Rectal smooth muscle tissue (tissue), 1 donor: ENCODE results near the gene LARGE1.

Experiments used
- H3K27ac ChIP-seq: one replicate; pipeline ENCODE4 v1.7.0; 2013; ENCODE audit warnings: low read depth, low read length, inconsistent platforms
- H3K27me3 ChIP-seq: one replicate; pipeline ENCODE4 v1.7.0; 2013; ENCODE audit warnings: low read length; ENCODE audit not compliant: control insufficient read depth, insufficient read depth
- H3K36me3 ChIP-seq: one replicate; pipeline ENCODE4 v1.7.0; 2013; ENCODE audit warnings: low read length; ENCODE audit not compliant: control insufficient read depth, insufficient read depth
- H3K4me1 ChIP-seq: one replicate; pipeline ENCODE4 v1.7.0; 2013; ENCODE audit warnings: low read length; ENCODE audit not compliant: control insufficient read depth, insufficient read depth
- H3K4me3 ChIP-seq: one replicate; pipeline ENCODE4 v1.7.0; 2013; ENCODE audit warnings: low read length
- H3K9ac ChIP-seq: one replicate; pipeline ENCODE4 v1.7.0; 2013; ENCODE audit warnings: low read length

The LARGE1 gene

GRCh38 chr22:33894036-33894435 is 26.2 kb downstream of the LARGE1 start:
- no peak overlapping the region for H3K9ac ChIP-seq
- no peaks in the 10 kb centered on the region for H3K36me3 ChIP-seq
- no peaks in the 10 kb centered on the region for H3K27me3 ChIP-seq
- peaks cover 2% of the 10 kb centered on the region for H3K4me1 ChIP-seq
- H3K27ac ChIP-seq: no peak overlapping the region
- no peak overlapping the region for H3K4me3 ChIP-seq

- H3K4me1 ChIP-seq: peaks cover 2% of the 10 kb centered on the region
- H3K9ac ChIP-seq: no peak overlapping the region
- H3K27me3 ChIP-seq: no peaks in the 10 kb centered on the region
- no peaks in the 10 kb centered on the region for H3K36me3 ChIP-seq
- H3K27ac ChIP-seq: no peak overlapping the region
- no peak overlapping the region for H3K4me3 ChIP-seq
These were observed 26.8 kb downstream of the LARGE1 start for GRCh38 chr22:33893512-33893911.

- Histone ChIP-seq H3K27ac (no peak overlapping the region), H3K27me3 (no peaks in the 10 kb centered on the region), H3K9ac (no peak overlapping the region), H3K4me1 (peaks cover under 1% of the 10 kb centered on the region), H3K4me3 (no peak overlapping the region), H3K36me3 (no peaks in the 10 kb centered on the region)
These were observed 28.3 kb downstream of the LARGE1 start for GRCh38 chr22:33891992-33892391.

GRCh38 chr22:33891455-33891854 is 28.8 kb downstream of the LARGE1 start:
- Histone ChIP-seq H3K4me3 (no peak overlapping the region), H3K27ac (no peak overlapping the region), H3K36me3 (no peaks in the 10 kb centered on the region), H3K4me1 (no peaks in the 10 kb centered on the region), H3K9ac (no peak overlapping the region), H3K27me3 (no peaks in the 10 kb centered on the region)

- Histone ChIP-seq H3K27me3 (no peaks in the 10 kb centered on the region), H3K36me3 (no peaks in the 10 kb centered on the region), H3K4me3 (no peak overlapping the region), H3K27ac (no peak overlapping the region), H3K9ac (no peak overlapping the region), H3K4me1 (no peaks in the 10 kb centered on the region)
These were observed 30.5 kb downstream of the LARGE1 start for GRCh38 chr22:33889748-33890147.

- Histone ChIP-seq H3K9ac (no peak overlapping the region), H3K36me3 (no peaks in the 10 kb centered on the region), H3K27ac (no peak overlapping the region), H3K27me3 (no peaks in the 10 kb centered on the region), H3K4me3 (no peak overlapping the region), H3K4me1 (no peaks in the 10 kb centered on the region)
These were observed 31.5 kb downstream of the LARGE1 start for GRCh38 chr22:33888821-33889220.

- Histone ChIP-seq H3K36me3 (no peaks in the 10 kb centered on the region), H3K4me3 (no peak overlapping the region), H3K27me3 (no peaks in the 10 kb centered on the region), H3K4me1 (no peaks in the 10 kb centered on the region), H3K9ac (no peak overlapping the region), H3K27ac (no peak overlapping the region)
These were observed 33.1 kb downstream of the LARGE1 start for GRCh38 chr22:33887173-33887572.

- H3K9ac ChIP-seq: no peak overlapping the region
- H3K27ac ChIP-seq: no peak overlapping the region
- H3K27me3 ChIP-seq: no peaks in the 10 kb centered on the region
- no peaks in the 10 kb centered on the region for H3K36me3 ChIP-seq
- no peaks in the 10 kb centered on the region for H3K4me1 ChIP-seq
- no peak overlapping the region for H3K4me3 ChIP-seq
These were observed 33.6 kb downstream of the LARGE1 start for GRCh38 chr22:33886696-33887095.

GRCh38 chr22:33884829-33885228 is 35.4 kb downstream of the LARGE1 start:
- Histone ChIP-seq H3K36me3 (no peaks in the 10 kb centered on the region), H3K4me3 (no peak overlapping the region), H3K4me1 (no peaks in the 10 kb centered on the region), H3K27me3 (no peaks in the 10 kb centered on the region), H3K9ac (no peak overlapping the region), H3K27ac (no peak overlapping the region)

- H3K27me3 ChIP-seq: no peaks in the 10 kb centered on the region
- H3K4me1 ChIP-seq: no peaks in the 10 kb centered on the region
- H3K36me3 ChIP-seq: no peaks in the 10 kb centered on the region
- H3K9ac ChIP-seq: no peak overlapping the region
- no peak overlapping the region for H3K4me3 ChIP-seq
- H3K27ac ChIP-seq: no peak overlapping the region
These were observed 36.1 kb downstream of the LARGE1 start for GRCh38 chr22:33883961-33884808.

- Histone ChIP-seq H3K4me1 (no peaks in the 10 kb centered on the region), H3K27ac (no peak overlapping the region), H3K9ac (no peak overlapping the region), H3K27me3 (no peaks in the 10 kb centered on the region), H3K4me3 (no peak overlapping the region), H3K36me3 (no peaks in the 10 kb centered on the region)
These were observed 36.7 kb downstream of the LARGE1 start for GRCh38 chr22:33883561-33883960.

- Histone ChIP-seq H3K27me3 (no peaks in the 10 kb centered on the region), H3K27ac (no peak overlapping the region), H3K4me3 (no peak overlapping the region), H3K4me1 (no peaks in the 10 kb centered on the region), H3K9ac (no peak overlapping the region), H3K36me3 (no peaks in the 10 kb centered on the region)
These were observed 37.3 kb downstream of the LARGE1 start for GRCh38 chr22:33882991-33883390.

GRCh38 chr22:33880986-33881385 is 39.3 kb downstream of the LARGE1 start:
- Histone ChIP-seq H3K4me1 (no peaks in the 10 kb centered on the region), H3K36me3 (no peaks in the 10 kb centered on the region), H3K4me3 (no peak overlapping the region), H3K27me3 (no peaks in the 10 kb centered on the region), H3K9ac (no peak overlapping the region), H3K27ac (no peak overlapping the region)
